Panc1 (cell line): ENCODE results near the gene AHCYL1. TPM values are rescaled to one million over a fixed set of nuclear protein-coding genes. Genes with fewer than 3 reads are reported as not detected.

Source experiments
- ATAC-seq: fragments of 200-7000 bp; cut with Tn5 transposase; 2 replicates; pipeline ENCODE4 v1.9.1; 2020; ENCODE audit warnings: mild to moderate bottlenecking, moderate library complexity
- BruUV-seq: library from RNA; stranded (reverse); fragments of 400-500 nt; replicated peaks from 2 replicates; lab custom pipeline; 2021; lab: Mats Ljungman, UMichigan
- CTCF ChIA-PET: fragments of 300-600 bp; sonication (Branson Sonifier 250); formaldehyde crosslinking; loops from one replicate; lab custom pipeline; 2022; ENCODE audit warnings: antibody characterized with exemption; lab: Charles Lee
- POLR2A ChIA-PET: fragments of 300-600 bp; sonication (Branson Sonifier 250); formaldehyde crosslinking; loops from one replicate; lab custom pipeline; 2022; ENCODE audit warnings: antibody characterized with exemption; lab: Charles Lee
- DNase-seq: peaks from one replicate; pipeline ENCODE4 v3.0.0-alpha.2; 2010; ENCODE audit warnings: low read depth, low spot score
- H3K27ac ChIP-seq: 2 replicates; pipeline ENCODE4 v1.5.1; 2011; ENCODE audit warnings: mild to moderate bottlenecking, low read length, inconsistent platforms
- H3K27me3 ChIP-seq: fragments of 200-500 bp; sonication (Bioruptor generic); 2 replicates; pipeline ENCODE4 v1.6.0; 2014; ENCODE audit warnings: low read length, inconsistent platforms; ENCODE audit not compliant: control insufficient read depth, insufficient read depth
- H3K36me3 ChIP-seq: fragments of 200-500 bp; sonication (Bioruptor generic); 2 replicates; pipeline ENCODE4 v1.5.1; 2014; ENCODE audit warnings: inconsistent platforms, mild to moderate bottlenecking, low read length, moderate library complexity; ENCODE audit not compliant: control insufficient read depth, insufficient read depth
- H3K4me1 ChIP-seq: 2 replicates; pipeline ENCODE4 v1.5.1; 2011; ENCODE audit warnings: inconsistent platforms, mild to moderate bottlenecking, low read length, moderate library complexity; ENCODE audit not compliant: control insufficient read depth, insufficient read depth
- H3K4me3 ChIP-seq, 2 experiments: 2 replicates each; pipeline ENCODE4 v1.5.1; 2011 to 2012; ENCODE audit warnings: low read depth in 2 of 2, low read length in 2 of 2, mild to moderate bottlenecking in 2 of 2, inconsistent platforms in 1 of 2, moderate library complexity in 1 of 2
- H3K9me3 ChIP-seq: fragments of 200-500 bp; sonication (Bioruptor generic); 2 replicates; pipeline ENCODE4 v1.5.1; 2014; ENCODE audit warnings: low read depth, mild to moderate bottlenecking, inconsistent platforms, low read length, moderate library complexity; ENCODE audit not compliant: control insufficient read depth, insufficient read depth
- CTCF ChIP-seq: fragments of 450-650 bp; IDR thresholded peaks from 2 replicates; pipeline ENCODE4 v1.5.1; 2017; ENCODE audit warnings: mild to moderate bottlenecking
- POLR2AphosphoS5 ChIP-seq: IDR thresholded peaks from 2 replicates; pipeline ENCODE4 v1.6.1; 2012; ENCODE audit warnings: mild to moderate bottlenecking, low read depth, low read length, moderate library complexity
- REST ChIP-seq, 2 experiments: IDR thresholded peaks; 2 replicates each; pipeline ENCODE4 v1.6.1; 2011 to 2012; ENCODE audit warnings: low read depth in 2 of 2, control low read depth in 1 of 2, low read length in 1 of 2, mild to moderate bottlenecking in 1 of 2, moderate library complexity in 1 of 2; ENCODE audit not compliant: insufficient read depth in 1 of 2
- SIN3A ChIP-seq: IDR thresholded peaks from 2 replicates; pipeline ENCODE4 v1.6.1; 2012; ENCODE audit warnings: low read depth, mild to moderate bottlenecking, low read length, moderate library complexity, borderline replicate concordance; ENCODE audit not compliant: insufficient read depth
- TCF7L2 ChIP-seq: IDR thresholded peaks from 2 replicates; pipeline ENCODE4 v1.6.1; 2011; ENCODE audit warnings: mild to moderate bottlenecking, low read depth, low read length, inconsistent platforms
- in situ Hi-C: cut with HindIII; loops from 2 replicates; pipeline ENCODE4 v1.10.0; 2016; ENCODE audit warnings: low sequenced_read_pairs, low pct_unique_long_range_greater_than_20kb
- intact Hi-C: fragments of 100-400 bp; cut with micrococcal nuclease; formaldehyde crosslinking; loops from one replicate; pipeline ENCODE4 v1.10.0; 2022; ENCODE audit not compliant: unreplicated experiment
- total RNA-seq: library from RNA; stranded (reverse); gene quantifications from one replicate; pipeline ENCODE4 v1.2.1, GENCODE V29; 2021; ENCODE audit not compliant: unreplicated experiment

AHCYL1 gene
- total RNA-seq, 1 experiment from 2014 or later = 174 TPM

- no peak overlapping the region for H3K4me3 ChIP-seq
- DNase-seq (no peak), ATAC-seq (no peak)
- ChIA-PET CTCF (no interaction called here), POLR2A (no interaction called here)
- intact Hi-C loops = no loop called here
- no peaks in the 10 kb centered on the region for H3K36me3 ChIP-seq
- TF ChIP-seq CTCF (no peak), SIN3A (no peak), REST (IDR thresholded peaks at IDR 0.05; ENCODE audit: insufficient read depth in 1 of 2, low read depth in 2 of 2, low read length in 1 of 2) (no peak), TCF7L2 (no peak), POLR2AphosphoS5 (no peak)
- in situ Hi-C loops = no loop called here
- BruUV-seq = no TSS peak
- peak overlapping the region; percentile 73; the same call in 1 of the 2 replicates for H3K27ac ChIP-seq
- H3K27me3 ChIP-seq = no peaks in the 10 kb centered on the region
- peaks cover 1% of the 10 kb centered on the region for H3K4me1 ChIP-seq
- H3K9me3 ChIP-seq = peaks cover 5% of the 10 kb centered on the region; the same call in 1 of the 2 replicates
Observed at GRCh38 chr1:109942434-109942833, 42.1 kb upstream of the AHCYL1 start.

- TF ChIP-seq CTCF = no peak
- Histone ChIP-seq H3K27me3 (no peaks in the 10 kb centered on the region), H3K4me1 (peaks cover 8% of the 10 kb centered on the region), H3K9me3 (0 out of 2 replicates have a peak, but pooled peaks cover 3% of the 10 kb centered on the region), H3K4me3 (no peak overlapping the region), H3K27ac (peak overlapping the region; percentile 95), H3K36me3 (no peaks in the 10 kb centered on the region)
- intact Hi-C loops = no loop called here
- POLR2A ChIA-PET = no interaction called here
- in situ Hi-C loops = no loop called here
- CTCF ChIA-PET = no interaction called here
- ATAC-seq (no peak), DNase-seq (no peak)
- no TSS peak for BruUV-seq
Observed at GRCh38 chr1:109944541-109944940, 40.0 kb upstream of the AHCYL1 start.
